IMR-90 (cell line): ENCODE data around the gene ZSWIM3. TPM values are rescaled to one million over a fixed set of nuclear protein-coding genes. Genes with fewer than 3 reads are reported as not detected.

Source experiments
- ATAC-seq: fragments of 200-7000 bp; cut with Tn5 transposase; 2 replicates; pipeline ENCODE4 v1.9.1; 2020; ENCODE audit warnings: low read depth, mild to moderate bottlenecking, moderate library complexity
- BruUV-seq: library from RNA; stranded (reverse); fragments of 400-500 nt; replicated peaks from 2 replicates; lab custom pipeline; 2021; lab: Mats Ljungman, UMichigan
- CTCF ChIA-PET: fragments of 300-600 bp; formaldehyde crosslinking; extraction: SDS; loops from one replicate; lab custom pipeline; 2021; ENCODE audit warnings: antibody characterized with exemption; lab: Yijun Ruan, JAX
- POLR2A ChIA-PET: fragments of 300-600 bp; sonication (Branson Sonifier 250); formaldehyde crosslinking; loops from one replicate; lab custom pipeline; 2022; ENCODE audit warnings: antibody characterized with exemption; ENCODE audit not compliant: unreplicated experiment; lab: Charles Lee
- DNase-seq: peaks from one replicate; pipeline ENCODE4 v3.0.0; 2013
- H2AFZ ChIP-seq: replicated peaks from 2 replicates; pipeline ENCODE3; 2013; ENCODE audit warnings: low read length, mild to moderate bottlenecking; ENCODE audit not compliant: poor library complexity
- H2AK5ac ChIP-seq: 2 replicates; pipeline ENCODE4 v1.6.1; 2013; ENCODE audit warnings: low read depth, low read length, inconsistent platforms
- H2AK9ac ChIP-seq: replicated peaks from 2 replicates; pipeline ENCODE3; 2013; ENCODE audit warnings: mild to moderate bottlenecking, low read depth, low read length, moderate library complexity; ENCODE audit not compliant: poor library complexity
- H2BK120ac ChIP-seq: 2 replicates; pipeline ENCODE4 v1.6.1; 2013; ENCODE audit warnings: low read depth, low read length, inconsistent platforms
- H2BK15ac ChIP-seq: 3 replicates; pipeline ENCODE4 v1.6.1; 2013; ENCODE audit warnings: low read depth, low read length, inconsistent platforms
- H2BK20ac ChIP-seq: 2 replicates; pipeline ENCODE4 v1.6.1; 2013; ENCODE audit warnings: low read depth, mild to moderate bottlenecking, inconsistent platforms, low read length, moderate library complexity
- H2BK5ac ChIP-seq: 2 replicates; pipeline ENCODE4 v1.6.1; 2013; ENCODE audit warnings: mild to moderate bottlenecking, low read depth, low read length, inconsistent platforms; ENCODE audit not compliant: poor library complexity, severe bottlenecking
- H3K14ac ChIP-seq: replicated peaks from 2 replicates; pipeline ENCODE4 v1.6.1; 2013; ENCODE audit warnings: low read depth, low read length, inconsistent platforms
- H3K18ac ChIP-seq: 2 replicates; pipeline ENCODE4 v1.6.1; 2013; ENCODE audit warnings: low read depth, low read length, control low read depth
- H3K23ac ChIP-seq: 2 replicates; pipeline ENCODE4 v1.6.1; 2013; ENCODE audit warnings: low read depth, low read length, inconsistent platforms
- H3K27ac ChIP-seq: 2 replicates; pipeline ENCODE4 v1.5.1; 2013; ENCODE audit warnings: mild to moderate bottlenecking, control low read depth, low read length; ENCODE audit not compliant: insufficient read depth
- H3K27me3 ChIP-seq: 2 replicates; pipeline ENCODE4 v1.6.1; 2013; ENCODE audit warnings: low read length; ENCODE audit not compliant: control insufficient read depth, insufficient read depth
- H3K36me3 ChIP-seq: 2 replicates; pipeline ENCODE4 v1.6.1; 2013; ENCODE audit warnings: low read length, mixed read lengths; ENCODE audit not compliant: control insufficient read depth, insufficient read depth
- H3K4ac ChIP-seq: 2 replicates; pipeline ENCODE4 v1.6.1; 2013; ENCODE audit warnings: low read depth, low read length, inconsistent platforms
- H3K4me1 ChIP-seq: 2 replicates; pipeline ENCODE4 v1.6.1; 2013; ENCODE audit warnings: low read length, mixed read lengths; ENCODE audit not compliant: control insufficient read depth, insufficient read depth
- H3K4me2 ChIP-seq: 2 replicates; pipeline ENCODE4 v1.6.1; 2013; ENCODE audit warnings: low read depth, mild to moderate bottlenecking, control low read depth, low read length, moderate library complexity
- H3K4me3 ChIP-seq: 2 replicates; pipeline ENCODE4 v1.5.1; 2013; ENCODE audit warnings: low read depth, mild to moderate bottlenecking, control low read depth, low read length, moderate library complexity; ENCODE audit not compliant: insufficient read depth
- H3K56ac ChIP-seq: 2 replicates; pipeline ENCODE4 v1.6.1; 2013; ENCODE audit warnings: low read length, inconsistent platforms; ENCODE audit not compliant: insufficient read depth; ENCODE audit errors: extremely low read depth
- H3K79me1 ChIP-seq, 2 experiments: 2 replicates each; pipeline ENCODE4 v1.6.1; 2013; ENCODE audit warnings: low read length in 2 of 2, inconsistent platforms in 1 of 2, low read depth in 1 of 2
- H3K9ac ChIP-seq: 2 replicates; pipeline ENCODE4 v1.6.1; 2013; ENCODE audit warnings: low read depth, low read length, control low read depth
- H3K9me1 ChIP-seq: 2 replicates; pipeline ENCODE4 v1.6.1; 2013; ENCODE audit warnings: low read length, inconsistent platforms; ENCODE audit not compliant: insufficient read depth
- H3K9me3 ChIP-seq: 2 replicates; pipeline ENCODE4 v1.6.1; 2013; ENCODE audit warnings: low read length; ENCODE audit not compliant: control insufficient read depth, insufficient read depth
- H4K20me1 ChIP-seq: 2 replicates; pipeline ENCODE4 v1.6.1; 2013; ENCODE audit warnings: low read length, inconsistent platforms; ENCODE audit not compliant: insufficient read depth
- H4K5ac ChIP-seq: 2 replicates; pipeline ENCODE4 v1.6.1; 2013; ENCODE audit warnings: mild to moderate bottlenecking, low read depth, low read length, control low read depth
- H4K8ac ChIP-seq, 2 experiments: 2 replicates each; pipeline ENCODE4 v1.6.1; 2013; ENCODE audit warnings: low read depth in 2 of 2, low read length in 2 of 2, control low read depth in 1 of 2, inconsistent platforms in 1 of 2
- H4K91ac ChIP-seq: 2 replicates; pipeline ENCODE4 v1.6.1; 2013; ENCODE audit warnings: low read depth, low read length, inconsistent platforms; ENCODE audit not compliant: insufficient read depth
- BHLHE40 ChIP-seq: fragments of 150-350 bp; IDR thresholded peaks from 2 replicates; pipeline ENCODE4 v1.6.1; 2016; ENCODE audit warnings: mild to moderate bottlenecking, low read depth, low read length
- CTCF ChIP-seq: conservative IDR thresholded peaks from 2 replicates; pipeline ENCODE4 v1.5.1; 2012; ENCODE audit warnings: mild to moderate bottlenecking, low read depth, low read length, improper control_type of control experiment
- FOS ChIP-seq: fragments of 150-350 bp; IDR thresholded peaks from 2 replicates; pipeline ENCODE4 v1.6.1; 2016; ENCODE audit warnings: low read depth, low read length
- MAFK ChIP-seq: IDR thresholded peaks from 2 replicates; pipeline ENCODE4 v1.6.1; 2012; ENCODE audit warnings: low read depth, low read length, improper control_type of control experiment
- MAZ ChIP-seq: IDR thresholded peaks from 2 replicates; pipeline ENCODE4 v1.6.1; 2012; ENCODE audit warnings: low read depth, mild to moderate bottlenecking, low read length, improper control_type of control experiment, moderate library complexity, borderline replicate concordance
- MXI1 ChIP-seq: IDR thresholded peaks from 2 replicates; pipeline ENCODE4 v1.6.1; 2012; ENCODE audit warnings: low read depth, mild to moderate bottlenecking, low read length, moderate library complexity, borderline replicate concordance
- NFE2L2 ChIP-seq: fragments of 150-350 bp; IDR thresholded peaks from 2 replicates; pipeline ENCODE4 v1.6.1; 2016; ENCODE audit warnings: low read depth, mild to moderate bottlenecking, low read length
- POLR2A ChIP-seq: IDR thresholded peaks from 2 replicates; pipeline ENCODE4 v1.6.1; 2012; ENCODE audit warnings: mild to moderate bottlenecking, low read depth, low read length
- RAD21 ChIP-seq: IDR thresholded peaks from 2 replicates; pipeline ENCODE4 v1.6.1; 2012; ENCODE audit warnings: low read length, improper control_type of control experiment
- RCOR1 ChIP-seq: IDR thresholded peaks from 2 replicates; pipeline ENCODE4 v1.6.1; 2012; ENCODE audit warnings: mild to moderate bottlenecking, low read length, improper control_type of control experiment; ENCODE audit not compliant: insufficient replicate concordance
- RFX5 ChIP-seq: IDR thresholded peaks from 2 replicates; pipeline ENCODE4 v1.8.0; 2012; ENCODE audit warnings: low read depth, mild to moderate bottlenecking, low read length, moderate library complexity
- USF2 ChIP-seq: fragments of 150-350 bp; IDR thresholded peaks from 2 replicates; pipeline ENCODE4 v1.6.1; 2017; ENCODE audit warnings: mild to moderate bottlenecking, antibody characterized with exemption, low read length, low read depth
- WGBS, 2 experiments: methylation state at CpG; one replicate each; pipeline versions ENCODE4 v1.1.5 to v1.1.7; 2013; ENCODE audit warnings: missing lambda C conversion rate in 2 of 2; ENCODE audit not compliant: insufficient read length in 1 of 2; ENCODE audit errors: extremely low coverage in 2 of 2; 5-methylcytosine and 5-hydroxymethylcytosine counted together
- dilution Hi-C: fragments of 300-500 bp; cut with HindIII; formaldehyde crosslinking; loops from one replicate; pipeline ENCODE4 v1.14.3; 2018; ENCODE audit warnings: low sequenced_read_pairs; ENCODE audit not compliant: unreplicated experiment
- in situ Hi-C: fragments of 300-500 bp; cut with MboI; formaldehyde crosslinking; loops from 3 replicates; pipeline ENCODE4 v1.14.3; 2019; ENCODE audit warnings: low sequenced_read_pairs, inconsistent platforms, mixed read lengths
- intact Hi-C: fragments of 100-400 bp; cut with micrococcal nuclease; formaldehyde crosslinking; loops from 2 replicates; pipeline ENCODE4 v1.10.0; 2022
- polyA plus RNA-seq, 3 experiments: library from polyadenylated mRNA; depleted of rRNA; stranded (reverse); fragments of >200 nt; gene quantifications; 2 replicates each; pipeline ENCODE4 v1.2.3, GENCODE V29; 2012; ENCODE audit warnings: low replicate concordance in 1 of 3
- total RNA-seq: library from RNA; depleted of rRNA; stranded (reverse); fragments of >200 nt; gene quantifications from 2 replicates; pipeline ENCODE4 v1.2.3, GENCODE V29; 2012
- TF ChIP-seq, protein P1 (sequence below): fragments of 150-350 bp; IDR thresholded peaks from 2 replicates; pipeline ENCODE4 v1.6.1; 2016; ENCODE audit warnings: low read depth, mild to moderate bottlenecking, low read length, moderate library complexity, borderline replicate concordance

The ZSWIM3 gene
- total and polyA plus RNA-seq, 2 of the 4 experiments (the other 2 are of a cell fraction), result 3.3 to 8.6 TPM

DNA sequence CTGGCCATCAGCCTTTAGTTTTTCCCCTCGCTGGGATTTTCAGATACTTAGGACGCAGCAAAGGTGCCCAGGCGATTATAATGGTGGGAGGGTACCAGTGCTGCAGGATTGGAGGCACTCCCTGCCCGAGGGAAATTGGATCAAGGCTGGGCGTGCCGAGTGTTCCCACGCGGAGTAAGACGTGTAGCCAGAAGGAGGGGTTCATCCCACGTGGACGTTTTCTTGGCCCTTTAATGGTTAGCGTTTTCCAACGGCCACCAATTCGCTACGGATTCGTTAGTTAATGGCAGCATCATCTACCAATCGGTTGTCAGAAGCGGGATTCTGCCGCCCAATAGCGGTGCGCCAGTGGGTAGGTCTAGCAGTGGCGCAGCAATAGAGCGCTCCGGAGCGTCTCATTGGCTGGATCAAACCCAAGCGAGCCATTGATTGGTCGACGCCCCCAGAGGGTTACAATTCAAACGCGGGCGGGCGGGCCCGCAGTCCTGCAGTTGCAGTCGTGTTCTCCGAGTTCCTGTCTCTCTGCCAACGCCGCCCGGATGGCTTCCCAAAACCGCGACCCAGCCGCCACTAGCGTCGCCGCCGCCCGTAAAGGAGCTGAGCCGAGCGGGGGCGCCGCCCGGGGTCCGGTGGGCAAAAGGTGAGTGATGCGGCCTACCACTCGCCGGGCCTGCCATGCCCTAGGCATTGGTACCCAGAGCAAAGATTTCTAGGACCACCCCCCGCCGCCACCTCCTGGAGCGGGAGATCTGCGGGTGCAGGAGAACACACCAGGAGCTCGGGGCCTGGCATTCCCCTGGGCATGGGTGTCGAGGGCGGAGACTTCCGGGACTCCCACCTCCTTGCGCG lies 45.0 kb upstream of the ZSWIM3 start, which contains the start of gene UBE2C:
Gene UBE2C (plus strand): TSS at position 488 of the 849 bp plus-strand sequence. CDS start 52 bp downstream, at position 540.
- no peak within 1 kb of the TSS for H4K5ac ChIP-seq
- POLR2A ChIA-PET, result no interaction called here
- CTCF ChIA-PET, result interaction anchor here (1.4 kb wide), 1 partner anchor 13 kb away, joined by 3 read pairs; no protein-coding TSS in a partner anchor
- TF ChIP-seq RFX5 (no peak), RAD21 (no peak), BHLHE40 (no peak), CTCF (no peak), MAZ (peak; percentile 56; the same call in 1 of the 2 replicates), FOS (peak; percentile 87; the same call in 1 of the 2 replicates), MAFK (no peak), NFE2L2 (no peak), POLR2A (peak; percentile 56; the same call in 1 of the 2 replicates), RCOR1 (no peak), USF2 (peak; percentile 91), MXI1 (peak; percentile 94)
- TF ChIP-seq, protein P1, sequence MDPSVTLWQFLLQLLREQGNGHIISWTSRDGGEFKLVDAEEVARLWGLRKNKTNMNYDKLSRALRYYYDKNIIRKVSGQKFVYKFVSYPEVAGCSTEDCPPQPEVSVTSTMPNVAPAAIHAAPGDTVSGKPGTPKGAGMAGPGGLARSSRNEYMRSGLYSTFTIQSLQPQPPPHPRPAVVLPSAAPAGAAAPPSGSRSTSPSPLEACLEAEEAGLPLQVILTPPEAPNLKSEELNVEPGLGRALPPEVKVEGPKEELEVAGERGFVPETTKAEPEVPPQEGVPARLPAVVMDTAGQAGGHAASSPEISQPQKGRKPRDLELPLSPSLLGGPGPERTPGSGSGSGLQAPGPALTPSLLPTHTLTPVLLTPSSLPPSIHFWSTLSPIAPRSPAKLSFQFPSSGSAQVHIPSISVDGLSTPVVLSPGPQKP, result no peak

More for the DNA sequence above, 45.0 kb upstream of the ZSWIM3 start, which contains the start of gene UBE2C:
- WGBS, 2 experiments, result 0% methylated on average over 35 of the region's 65 CpGs; no CpG with 5 or more reads in 1 of the 2 experiments
- peaks cover 19 to 40% of the 10 kb centered on the region in 2 experiments for H3K79me1 ChIP-seq
- no peak within 1 kb of the TSS for H2BK15ac ChIP-seq
- peak within 1 kb of the TSS; percentile 37; the same call in 1 of the 2 replicates for H2AK5ac ChIP-seq
- H3K23ac ChIP-seq, result peak within 1 kb of the TSS; percentile 77
- in situ Hi-C loops (no loop called here), intact Hi-C loops (no loop called here), dilution Hi-C loops (no loop called here)
- no peak within 1 kb of the TSS for H2BK120ac ChIP-seq
- no peaks in the 10 kb centered on the region for H3K27me3 ChIP-seq
- H4K91ac ChIP-seq, result peak within 1 kb of the TSS; percentile 77
- peak within 1 kb of the TSS; percentile 83 for H2AFZ ChIP-seq
- peak within 1 kb of the TSS; percentile 84 for H3K9ac ChIP-seq
- H2AK9ac ChIP-seq, result peak within 1 kb of the TSS; percentile 95
- peak within 1 kb of the TSS; percentile 94 for H3K4me2 ChIP-seq
- peaks cover 12% of the 10 kb centered on the region for H3K4me1 ChIP-seq
- H3K27ac ChIP-seq, result peak within 1 kb of the TSS; percentile 14; the same call in 1 of the 2 replicates
- no TSS peak for BruUV-seq
- H3K9me1 ChIP-seq, result peaks cover 10% of the 10 kb centered on the region; the same call in 1 of the 2 replicates
- peak within 1 kb of the TSS; percentile 53 for H3K4me3 ChIP-seq
- ATAC-seq, result peak; percentile 99
- H3K36me3 ChIP-seq, result peaks cover 23% of the 10 kb centered on the region
- H3K9me3 ChIP-seq, result no peaks in the 10 kb centered on the region
- peak within 1 kb of the TSS; percentile 70 for H3K56ac ChIP-seq
- no peak within 1 kb of the TSS for H2BK20ac ChIP-seq
- peak; percentile 100 for DNase-seq
- peaks cover 9% of the 10 kb centered on the region; the same call in 1 of the 2 replicates for H4K20me1 ChIP-seq
- H4K8ac ChIP-seq, result peak within 1 kb of the TSS; percentile 62 to 81; a peak in 3 of 4 replicates
- H2BK5ac ChIP-seq, result peak within 1 kb of the TSS; percentile 22
- H3K14ac ChIP-seq, result peak within 1 kb of the TSS; percentile 65
- H3K18ac ChIP-seq, result no peak within 1 kb of the TSS
- peak within 1 kb of the TSS; percentile 77 for H3K4ac ChIP-seq
